ENCODE measurements around the gene FBXO11. TPM values are rescaled to one million over a fixed set of nuclear protein-coding genes. Genes with fewer than 3 reads are reported as not detected.
"Not testable (repeated sequence)": the region's sequence is repeated elsewhere in the genome, so short reads cannot be mapped to it uniquely, and the experiment has no call there.

The FBXO11 gene
- total RNA-seq, 4 donors from 2014 or later = 21.5 to 31.8 (median 28.4) TPM

- in situ Hi-C loops (cut with MboI; ENCODE audit: low sequenced_read_pairs in 4 of 4) = loop anchor here in 2 of 4 donors (10.0 to 25.0 kb wide), 2 partner anchors 238 to 545 kb away; no protein-coding TSS in a partner anchor
- ATAC-seq = peak; percentile 57 to 75
- H3K27ac ChIP-seq = peak overlapping the region; percentile 32 to 64 (median 42)
- intact Hi-C loops (cut with DNase I; ENCODE audit: low total_unique reads) = loop anchor here (5.0 kb wide), 1 partner anchor 40 kb away; the partner anchor contains the start of gene FBXO11
- H3K27me3 ChIP-seq = no peaks in the 10 kb centered on the region
- TF ChIP-seq CTCF (IDR thresholded peaks at IDR 0.05 in 4 of 5, conservative IDR thresholded peaks at IDR 0.05 in 1 of 5) (no peak), POLR2A (IDR thresholded peaks at IDR 0.05) (no peak)
- H3K9me3 ChIP-seq = no peaks in the 10 kb centered on the region
- no peak overlapping the region for H3K4me3 ChIP-seq
- no peaks in the 10 kb centered on the region for H3K36me3 ChIP-seq
- DNase-seq = no peak
- H3K4me1 ChIP-seq = peaks cover 29 to 50% of the 10 kb centered on the region in 2 donors
Measured at GRCh38 chr2:47867205-47867604, 39.1 kb downstream of the FBXO11 start.

GRCh38 chr2:47864566-47864965 lies 41.7 kb downstream of the FBXO11 start:
- intact Hi-C loops (cut with DNase I; ENCODE audit: low total_unique reads) (no loop called here), in situ Hi-C loops (cut with MboI; ENCODE audit: low sequenced_read_pairs in 4 of 4) (loop anchor here in 2 of 4 donors (10.0 to 25.0 kb wide), 2 partner anchors 240 to 548 kb away; no protein-coding TSS in a partner anchor)
- ATAC-seq (no peak), DNase-seq (no peak)
- no peak overlapping the region for H3K4me3 ChIP-seq
- no peak overlapping the region for H3K27ac ChIP-seq
- no peaks in the 10 kb centered on the region for H3K9me3 ChIP-seq
- no peak for TF ChIP-seq POLR2A (IDR thresholded peaks at IDR 0.05)
- no peak for TF ChIP-seq CTCF (IDR thresholded peaks at IDR 0.05 in 4 of 5, conservative IDR thresholded peaks at IDR 0.05 in 1 of 5)
- H3K27me3 ChIP-seq = no peaks in the 10 kb centered on the region
- H3K4me1 ChIP-seq = peaks cover 24 to 34% of the 10 kb centered on the region in 2 donors
- H3K36me3 ChIP-seq = no peaks in the 10 kb centered on the region

- Histone ChIP-seq H3K27ac (no peak overlapping the region), H3K4me1 (peaks cover 12 to 24% of the 10 kb centered on the region in 2 donors), H3K9me3 (no peaks in the 10 kb centered on the region), H3K4me3 (no peak overlapping the region), H3K27me3 (no peaks in the 10 kb centered on the region), H3K36me3 (no peaks in the 10 kb centered on the region)
- no peak for DNase-seq
- intact Hi-C loops (cut with DNase I; ENCODE audit: low total_unique reads) = no loop called here
- TF ChIP-seq POLR2A (IDR thresholded peaks at IDR 0.05) (no peak), CTCF (IDR thresholded peaks at IDR 0.05 in 4 of 5, conservative IDR thresholded peaks at IDR 0.05 in 1 of 5) (no peak)
- in situ Hi-C loops (cut with MboI; ENCODE audit: low sequenced_read_pairs in 4 of 4) = loop anchor here in 2 of 4 donors (10.0 to 25.0 kb wide), 2 partner anchors 242 to 549 kb away; no protein-coding TSS in a partner anchor
- no peak for ATAC-seq
Measured at GRCh38 chr2:47862949-47863348, 43.3 kb downstream of the FBXO11 start.

- in situ Hi-C loops (cut with MboI; ENCODE audit: low sequenced_read_pairs in 4 of 4) = loop anchor here in 3 of 4 donors (10.0 to 25.0 kb wide), 2 partner anchors 252 to 559 kb away; no protein-coding TSS in a partner anchor
- H3K9me3 ChIP-seq; H3K27me3 ChIP-seq; DNase-seq; ATAC-seq; H3K36me3 ChIP-seq; H3K27ac ChIP-seq; H3K4me3 ChIP-seq; intact Hi-C loops (cut with DNase I; ENCODE audit: low total_unique reads): not testable (repeated sequence)
- peaks cover 15 to 46% of the 10 kb centered on the region in 2 donors for H3K4me1 ChIP-seq
Measured at GRCh38 chr2:47853067-47853777, 53.1 kb downstream of the FBXO11 start.

- H3K27me3 ChIP-seq = no peaks in the 10 kb centered on the region
- H3K4me3 ChIP-seq = no peak overlapping the region
- in situ Hi-C loops (cut with MboI; ENCODE audit: low sequenced_read_pairs in 4 of 4) = loop anchor here in 3 of 4 donors (10.0 to 25.0 kb wide), 2 partner anchors 255 to 562 kb away; no protein-coding TSS in a partner anchor
- DNase-seq (no peak), ATAC-seq (no peak)
- no peaks in the 10 kb centered on the region for H3K36me3 ChIP-seq
- H3K27ac ChIP-seq = no peak overlapping the region
- peaks cover 21 to 42% of the 10 kb centered on the region in 2 donors for H3K4me1 ChIP-seq
- H3K9me3 ChIP-seq = no peaks in the 10 kb centered on the region
- intact Hi-C loops (cut with DNase I; ENCODE audit: low total_unique reads) = no loop called here
- TF ChIP-seq POLR2A (IDR thresholded peaks at IDR 0.05) (no peak), CTCF (IDR thresholded peaks at IDR 0.05 in 4 of 5, conservative IDR thresholded peaks at IDR 0.05 in 1 of 5) (no peak)
Measured at GRCh38 chr2:47850198-47850597, 56.1 kb downstream of the FBXO11 start.

All from gastrocnemius medialis (tissue), 4 donors.